ENCODE results near the gene ERMAP.

ERMAP gene

GRCh38 chr1:42832641-42833240 is 15.8 kb downstream of the ERMAP start:
- no peak for DNase-seq (ENCODE audit: extremely low read depth, low read depth)
- H3K4me3 ChIP-seq (replicated peaks; ENCODE audit: low read depth, low read length): no peak overlapping the region
- TF ChIP-seq, protein P1, sequence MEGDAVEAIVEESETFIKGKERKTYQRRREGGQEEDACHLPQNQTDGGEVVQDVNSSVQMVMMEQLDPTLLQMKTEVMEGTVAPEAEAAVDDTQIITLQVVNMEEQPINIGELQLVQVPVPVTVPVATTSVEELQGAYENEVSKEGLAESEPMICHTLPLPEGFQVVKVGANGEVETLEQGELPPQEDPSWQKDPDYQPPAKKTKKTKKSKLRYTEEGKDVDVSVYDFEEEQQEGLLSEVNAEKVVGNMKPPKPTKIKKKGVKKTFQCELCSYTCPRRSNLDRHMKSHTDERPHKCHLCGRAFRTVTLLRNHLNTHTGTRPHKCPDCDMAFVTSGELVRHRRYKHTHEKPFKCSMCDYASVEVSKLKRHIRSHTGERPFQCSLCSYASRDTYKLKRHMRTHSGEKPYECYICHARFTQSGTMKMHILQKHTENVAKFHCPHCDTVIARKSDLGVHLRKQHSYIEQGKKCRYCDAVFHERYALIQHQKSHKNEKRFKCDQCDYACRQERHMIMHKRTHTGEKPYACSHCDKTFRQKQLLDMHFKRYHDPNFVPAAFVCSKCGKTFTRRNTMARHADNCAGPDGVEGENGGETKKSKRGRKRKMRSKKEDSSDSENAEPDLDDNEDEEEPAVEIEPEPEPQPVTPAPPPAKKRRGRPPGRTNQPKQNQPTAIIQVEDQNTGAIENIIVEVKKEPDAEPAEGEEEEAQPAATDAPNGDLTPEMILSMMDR (IDR thresholded peaks at IDR 0.05; ENCODE audit: low read depth, low read length, missing control alignments): no peak

GRCh38 chr1:42833981-42834380 is 17.1 kb downstream of the ERMAP start:
- H3K4me3 ChIP-seq (replicated peaks; ENCODE audit: low read depth, low read length): no peak overlapping the region
- TF ChIP-seq, protein P1 (IDR thresholded peaks at IDR 0.05; ENCODE audit: low read depth, low read length, missing control alignments): no peak
- DNase-seq (ENCODE audit: extremely low read depth, low read depth): no peak

GRCh38 chr1:42834803-42835202 is 17.9 kb downstream of the ERMAP start:
- TF ChIP-seq, protein P1 (IDR thresholded peaks at IDR 0.05; ENCODE audit: low read depth, low read length, missing control alignments): no peak
- no peak for DNase-seq (ENCODE audit: extremely low read depth, low read depth)
- H3K4me3 ChIP-seq (replicated peaks; ENCODE audit: low read depth, low read length): no peak overlapping the region

- H3K4me3 ChIP-seq (replicated peaks; ENCODE audit: low read depth, low read length): no peak overlapping the region
- no peak for DNase-seq (ENCODE audit: extremely low read depth, low read depth)
- TF ChIP-seq, protein P1 (IDR thresholded peaks at IDR 0.05; ENCODE audit: low read depth, low read length, missing control alignments): no peak
Measured at GRCh38 chr1:42835422-42835821, 18.5 kb downstream of the ERMAP start.

DNA sequence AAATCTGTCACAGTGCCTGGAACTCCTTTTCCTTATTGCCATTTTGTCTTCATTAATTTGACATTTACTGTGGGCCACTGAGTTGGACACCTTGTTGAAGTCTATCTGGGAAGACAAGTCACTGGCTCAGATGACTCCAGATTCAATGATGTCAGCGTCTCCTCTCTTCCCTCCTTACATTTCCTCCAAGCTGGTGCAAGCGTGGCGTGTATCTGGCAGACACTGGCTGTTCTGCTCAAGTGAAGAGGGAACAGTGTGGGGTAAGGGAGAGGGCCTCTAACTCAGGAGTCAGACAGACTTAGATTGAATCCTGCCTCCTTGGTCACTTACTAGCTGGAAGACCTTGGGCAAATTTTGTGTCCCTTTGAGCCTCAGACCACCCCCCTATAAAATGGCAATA is 20.8 kb downstream of the ERMAP start:
- DNase-seq (ENCODE audit: extremely low read depth, low read depth): no peak
- H3K4me3 ChIP-seq (replicated peaks; ENCODE audit: low read depth, low read length): no peak overlapping the region
- TF ChIP-seq, protein P1 (IDR thresholded peaks at IDR 0.05; ENCODE audit: low read depth, low read length, missing control alignments): no peak

DNA sequence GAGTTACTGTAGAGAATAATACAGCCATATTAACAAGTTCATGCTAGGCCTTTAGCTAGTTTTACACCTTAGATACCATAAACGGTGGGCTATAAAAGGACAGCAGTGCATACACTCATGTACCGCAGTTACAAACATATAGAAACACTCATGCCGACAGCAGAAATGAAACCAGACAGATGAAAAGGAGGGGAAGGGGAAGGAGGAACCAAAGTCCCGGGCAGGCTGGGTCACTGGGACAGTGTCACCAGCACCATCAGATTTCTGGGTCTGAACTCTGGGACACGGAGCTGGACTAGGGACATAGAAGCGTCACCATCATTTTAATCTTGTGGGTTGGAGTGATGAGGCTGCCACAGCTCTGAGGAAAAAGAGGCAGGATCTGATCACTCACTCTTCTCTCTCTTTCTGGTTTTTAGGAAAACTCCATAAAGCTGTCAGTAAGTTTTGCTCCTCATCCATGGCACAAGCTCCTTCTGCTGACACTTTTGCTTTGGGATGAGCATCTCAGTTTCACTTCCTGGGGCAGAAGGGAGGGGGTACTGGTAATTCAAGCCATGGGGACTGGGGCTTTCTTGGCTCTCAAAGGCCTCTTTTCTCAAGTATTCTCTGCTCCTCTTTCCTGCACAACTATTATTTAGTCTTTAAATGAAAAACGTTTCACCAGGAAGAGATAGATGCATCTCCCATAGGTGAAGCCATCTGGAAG is 21.7 kb downstream of the ERMAP start:
- DNase-seq (ENCODE audit: extremely low read depth, low read depth): no peak
- TF ChIP-seq, protein P1 (IDR thresholded peaks at IDR 0.05; ENCODE audit: low read depth, low read length, missing control alignments): no peak

More for the DNA sequence above, 21.7 kb downstream of the ERMAP start:
- no peak overlapping the region for H3K4me3 ChIP-seq (replicated peaks; ENCODE audit: low read depth, low read length)
